IMR-90 (cell line): Measurements from ENCODE around the gene CUBN. TPM values are rescaled to one million over a fixed set of nuclear protein-coding genes. Genes with fewer than 3 reads are reported as not detected.

ENCODE experiments used
- ATAC-seq: fragments of 200-7000 bp; cut with Tn5 transposase; 2 replicates; pipeline ENCODE4 v1.9.1; 2020; ENCODE audit warnings: low read depth, mild to moderate bottlenecking, moderate library complexity
- BruUV-seq: library from RNA; stranded (reverse); fragments of 400-500 nt; replicated peaks from 2 replicates; lab custom pipeline; 2021; lab: Mats Ljungman, UMichigan
- CTCF ChIA-PET: fragments of 300-600 bp; formaldehyde crosslinking; extraction: SDS; loops from one replicate; lab custom pipeline; 2021; ENCODE audit warnings: antibody characterized with exemption; lab: Yijun Ruan, JAX
- POLR2A ChIA-PET: fragments of 300-600 bp; sonication (Branson Sonifier 250); formaldehyde crosslinking; loops from one replicate; lab custom pipeline; 2022; ENCODE audit warnings: antibody characterized with exemption; ENCODE audit not compliant: unreplicated experiment; lab: Charles Lee
- DNase-seq: peaks from one replicate; pipeline ENCODE4 v3.0.0; 2013
- H2AFZ ChIP-seq: replicated peaks from 2 replicates; pipeline ENCODE3; 2013; ENCODE audit warnings: low read length, mild to moderate bottlenecking; ENCODE audit not compliant: poor library complexity
- H2AK5ac ChIP-seq: 2 replicates; pipeline ENCODE4 v1.6.1; 2013; ENCODE audit warnings: low read depth, low read length, inconsistent platforms
- H2AK9ac ChIP-seq: replicated peaks from 2 replicates; pipeline ENCODE3; 2013; ENCODE audit warnings: mild to moderate bottlenecking, low read depth, low read length, moderate library complexity; ENCODE audit not compliant: poor library complexity
- H2BK120ac ChIP-seq: 2 replicates; pipeline ENCODE4 v1.6.1; 2013; ENCODE audit warnings: low read depth, low read length, inconsistent platforms
- H2BK15ac ChIP-seq: 3 replicates; pipeline ENCODE4 v1.6.1; 2013; ENCODE audit warnings: low read depth, low read length, inconsistent platforms
- H2BK20ac ChIP-seq: 2 replicates; pipeline ENCODE4 v1.6.1; 2013; ENCODE audit warnings: low read depth, mild to moderate bottlenecking, inconsistent platforms, low read length, moderate library complexity
- H2BK5ac ChIP-seq: 2 replicates; pipeline ENCODE4 v1.6.1; 2013; ENCODE audit warnings: mild to moderate bottlenecking, low read depth, low read length, inconsistent platforms; ENCODE audit not compliant: poor library complexity, severe bottlenecking
- H3K14ac ChIP-seq: replicated peaks from 2 replicates; pipeline ENCODE4 v1.6.1; 2013; ENCODE audit warnings: low read depth, low read length, inconsistent platforms
- H3K18ac ChIP-seq: 2 replicates; pipeline ENCODE4 v1.6.1; 2013; ENCODE audit warnings: low read depth, low read length, control low read depth
- H3K23ac ChIP-seq: 2 replicates; pipeline ENCODE4 v1.6.1; 2013; ENCODE audit warnings: low read depth, low read length, inconsistent platforms
- H3K27ac ChIP-seq: 2 replicates; pipeline ENCODE4 v1.5.1; 2013; ENCODE audit warnings: mild to moderate bottlenecking, control low read depth, low read length; ENCODE audit not compliant: insufficient read depth
- H3K27me3 ChIP-seq: 2 replicates; pipeline ENCODE4 v1.6.1; 2013; ENCODE audit warnings: low read length; ENCODE audit not compliant: control insufficient read depth, insufficient read depth
- H3K36me3 ChIP-seq: 2 replicates; pipeline ENCODE4 v1.6.1; 2013; ENCODE audit warnings: low read length, mixed read lengths; ENCODE audit not compliant: control insufficient read depth, insufficient read depth
- H3K4ac ChIP-seq: 2 replicates; pipeline ENCODE4 v1.6.1; 2013; ENCODE audit warnings: low read depth, low read length, inconsistent platforms
- H3K4me1 ChIP-seq: 2 replicates; pipeline ENCODE4 v1.6.1; 2013; ENCODE audit warnings: low read length, mixed read lengths; ENCODE audit not compliant: control insufficient read depth, insufficient read depth
- H3K4me2 ChIP-seq: 2 replicates; pipeline ENCODE4 v1.6.1; 2013; ENCODE audit warnings: low read depth, mild to moderate bottlenecking, control low read depth, low read length, moderate library complexity
- H3K4me3 ChIP-seq: 2 replicates; pipeline ENCODE4 v1.5.1; 2013; ENCODE audit warnings: low read depth, mild to moderate bottlenecking, control low read depth, low read length, moderate library complexity; ENCODE audit not compliant: insufficient read depth
- H3K56ac ChIP-seq: 2 replicates; pipeline ENCODE4 v1.6.1; 2013; ENCODE audit warnings: low read length, inconsistent platforms; ENCODE audit not compliant: insufficient read depth; ENCODE audit errors: extremely low read depth
- H3K79me1 ChIP-seq, 2 experiments: 2 replicates each; pipeline ENCODE4 v1.6.1; 2013; ENCODE audit warnings: low read length in 2 of 2, inconsistent platforms in 1 of 2, low read depth in 1 of 2
- H3K9ac ChIP-seq: 2 replicates; pipeline ENCODE4 v1.6.1; 2013; ENCODE audit warnings: low read depth, low read length, control low read depth
- H3K9me1 ChIP-seq: 2 replicates; pipeline ENCODE4 v1.6.1; 2013; ENCODE audit warnings: low read length, inconsistent platforms; ENCODE audit not compliant: insufficient read depth
- H3K9me3 ChIP-seq: 2 replicates; pipeline ENCODE4 v1.6.1; 2013; ENCODE audit warnings: low read length; ENCODE audit not compliant: control insufficient read depth, insufficient read depth
- H4K20me1 ChIP-seq: 2 replicates; pipeline ENCODE4 v1.6.1; 2013; ENCODE audit warnings: low read length, inconsistent platforms; ENCODE audit not compliant: insufficient read depth
- H4K5ac ChIP-seq: 2 replicates; pipeline ENCODE4 v1.6.1; 2013; ENCODE audit warnings: mild to moderate bottlenecking, low read depth, low read length, control low read depth
- H4K8ac ChIP-seq, 2 experiments: 2 replicates each; pipeline ENCODE4 v1.6.1; 2013; ENCODE audit warnings: low read depth in 2 of 2, low read length in 2 of 2, control low read depth in 1 of 2, inconsistent platforms in 1 of 2
- H4K91ac ChIP-seq: 2 replicates; pipeline ENCODE4 v1.6.1; 2013; ENCODE audit warnings: low read depth, low read length, inconsistent platforms; ENCODE audit not compliant: insufficient read depth
- CHD1 ChIP-seq: IDR thresholded peaks from 2 replicates; pipeline ENCODE4 v1.6.1; 2012; ENCODE audit warnings: low read depth, low read length, improper control_type of control experiment
- FOS ChIP-seq: fragments of 150-350 bp; IDR thresholded peaks from 2 replicates; pipeline ENCODE4 v1.6.1; 2016; ENCODE audit warnings: low read depth, low read length
- MAFK ChIP-seq: IDR thresholded peaks from 2 replicates; pipeline ENCODE4 v1.6.1; 2012; ENCODE audit warnings: low read depth, low read length, improper control_type of control experiment
- MAZ ChIP-seq: IDR thresholded peaks from 2 replicates; pipeline ENCODE4 v1.6.1; 2012; ENCODE audit warnings: low read depth, mild to moderate bottlenecking, low read length, improper control_type of control experiment, moderate library complexity, borderline replicate concordance
- MXI1 ChIP-seq: IDR thresholded peaks from 2 replicates; pipeline ENCODE4 v1.6.1; 2012; ENCODE audit warnings: low read depth, mild to moderate bottlenecking, low read length, moderate library complexity, borderline replicate concordance
- WGBS, 2 experiments: methylation state at CpG; one replicate each; pipeline versions ENCODE4 v1.1.5 to v1.1.7; 2013; ENCODE audit warnings: missing lambda C conversion rate in 2 of 2; ENCODE audit not compliant: insufficient read length in 1 of 2; ENCODE audit errors: extremely low coverage in 2 of 2; 5-methylcytosine and 5-hydroxymethylcytosine counted together
- dilution Hi-C: fragments of 300-500 bp; cut with HindIII; formaldehyde crosslinking; loops from one replicate; pipeline ENCODE4 v1.14.3; 2018; ENCODE audit warnings: low sequenced_read_pairs; ENCODE audit not compliant: unreplicated experiment
- in situ Hi-C: fragments of 300-500 bp; cut with MboI; formaldehyde crosslinking; loops from 3 replicates; pipeline ENCODE4 v1.14.3; 2019; ENCODE audit warnings: low sequenced_read_pairs, inconsistent platforms, mixed read lengths
- intact Hi-C: fragments of 100-400 bp; cut with micrococcal nuclease; formaldehyde crosslinking; loops from 2 replicates; pipeline ENCODE4 v1.10.0; 2022
- polyA plus RNA-seq, 3 experiments: library from polyadenylated mRNA; depleted of rRNA; stranded (reverse); fragments of >200 nt; gene quantifications; 2 replicates each; pipeline ENCODE4 v1.2.3, GENCODE V29; 2012; ENCODE audit warnings: low replicate concordance in 1 of 3
- total RNA-seq: library from RNA; depleted of rRNA; stranded (reverse); fragments of >200 nt; gene quantifications from 2 replicates; pipeline ENCODE4 v1.2.3, GENCODE V29; 2012
- TF ChIP-seq, protein P1 (sequence below): fragments of 150-350 bp; IDR thresholded peaks from 2 replicates; pipeline ENCODE4 v1.6.1; 2017; ENCODE audit warnings: mild to moderate bottlenecking, antibody characterized with exemption, low read length, low read depth

Gene CUBN
- total and polyA plus RNA-seq, 2 of the 4 experiments (the other 2 are of a cell fraction), result 0.19 to 0.54 TPM

DNA sequence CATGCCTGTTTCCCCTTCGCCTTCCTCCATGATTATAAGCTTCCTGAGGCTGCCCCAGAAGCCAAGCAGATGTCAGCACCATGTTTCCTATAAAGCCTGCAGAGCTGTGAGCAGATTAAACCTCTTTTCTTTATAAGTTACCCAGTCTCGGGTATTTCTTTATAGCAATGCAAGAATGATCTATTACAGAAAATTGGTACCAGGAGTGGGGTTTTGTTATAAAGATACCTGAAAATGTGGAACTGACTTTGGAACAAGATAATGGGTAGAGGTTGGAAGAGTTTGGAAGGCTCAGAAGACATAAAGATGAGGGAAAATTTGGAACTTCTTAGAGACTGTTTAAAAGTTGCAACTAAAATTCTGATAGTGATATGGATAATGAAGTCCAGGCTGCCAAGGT lies 307.6 kb downstream of the CUBN start:
- H3K56ac ChIP-seq, result no peak overlapping the region
- no peak overlapping the region for H2AFZ ChIP-seq
- H3K9ac ChIP-seq, result no peak overlapping the region
- H3K4ac ChIP-seq, result no peak overlapping the region
- H2BK5ac ChIP-seq, result no peak overlapping the region
- H3K79me1 ChIP-seq, result peaks cover 0 to under 1% of the 10 kb centered on the region in 2 experiments; a peak in 1 of 4 replicates
- BruUV-seq, result no TSS peak
- H3K27ac ChIP-seq, result no peak overlapping the region
- DNase-seq, result no peak
- no peak overlapping the region for H4K5ac ChIP-seq
- no peak overlapping the region for H3K23ac ChIP-seq
- intact Hi-C loops, result no loop called here
- ATAC-seq, result no peak
- CTCF ChIA-PET, result no interaction called here
- no peaks in the 10 kb centered on the region for H3K4me1 ChIP-seq
- H3K4me3 ChIP-seq, result no peak overlapping the region
- no peak overlapping the region for H2AK9ac ChIP-seq
- WGBS, 2 experiments, result no CpG with 5 or more reads among the region's 2 CpGs
- no peaks in the 10 kb centered on the region for H3K9me1 ChIP-seq
- no peak overlapping the region for H4K8ac ChIP-seq
- no peak overlapping the region for H2AK5ac ChIP-seq
- POLR2A ChIA-PET, result no interaction called here
- H3K4me2 ChIP-seq, result no peak overlapping the region
- H2BK20ac ChIP-seq, result no peak overlapping the region
- H2BK120ac ChIP-seq, result no peak overlapping the region
- in situ Hi-C loops, result no loop called here
- no peaks in the 10 kb centered on the region for H3K36me3 ChIP-seq
- H4K20me1 ChIP-seq, result no peaks in the 10 kb centered on the region
- no peaks in the 10 kb centered on the region for H3K27me3 ChIP-seq
- no peak overlapping the region for H4K91ac ChIP-seq
- H2BK15ac ChIP-seq, result no peak overlapping the region
- no peak overlapping the region for H3K14ac ChIP-seq
- H3K9me3 ChIP-seq, result peaks cover 7% of the 10 kb centered on the region
- TF ChIP-seq MXI1, result no peak
- TF ChIP-seq CHD1, result no peak
- TF ChIP-seq, protein P1, sequence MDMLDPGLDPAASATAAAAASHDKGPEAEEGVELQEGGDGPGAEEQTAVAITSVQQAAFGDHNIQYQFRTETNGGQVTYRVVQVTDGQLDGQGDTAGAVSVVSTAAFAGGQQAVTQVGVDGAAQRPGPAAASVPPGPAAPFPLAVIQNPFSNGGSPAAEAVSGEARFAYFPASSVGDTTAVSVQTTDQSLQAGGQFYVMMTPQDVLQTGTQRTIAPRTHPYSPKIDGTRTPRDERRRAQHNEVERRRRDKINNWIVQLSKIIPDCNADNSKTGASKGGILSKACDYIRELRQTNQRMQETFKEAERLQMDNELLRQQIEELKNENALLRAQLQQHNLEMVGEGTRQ, result no peak
- TF ChIP-seq MAZ, result no peak
- no peak for TF ChIP-seq FOS
- TF ChIP-seq MAFK, result no peak
- dilution Hi-C loops, result no loop called here
- no peak overlapping the region for H3K18ac ChIP-seq
